GM19463 (cell line): ENCODE data around the gene CHCHD6.

Experiments used
- ATAC-seq: cut with Tn5 transposase; IDR thresholded peaks from one replicate; pipeline ENCODE4 v1.9.1; 2021; ENCODE audit warnings: mild to moderate bottlenecking, moderate library complexity; ENCODE audit not compliant: unreplicated experiment

Gene CHCHD6

GRCh38 chr3:126854666-126855065 lies 150.6 kb downstream of the CHCHD6 start:
- ATAC-seq: no peak

GRCh38 chr3:126855374-126855773 lies 151.3 kb downstream of the CHCHD6 start:
- no peak for ATAC-seq

GRCh38 chr3:126857928-126858327 lies 153.9 kb downstream of the CHCHD6 start:
- ATAC-seq: no peak

GRCh38 chr3:126858401-126858800 lies 154.4 kb downstream of the CHCHD6 start:
- no peak for ATAC-seq

GRCh38 chr3:126858887-126859286 lies 154.8 kb downstream of the CHCHD6 start:
- ATAC-seq: no peak

GRCh38 chr3:126859415-126860246 lies 155.6 kb downstream of the CHCHD6 start:
- no peak for ATAC-seq

- no peak for ATAC-seq
Measured at GRCh38 chr3:126865736-126866135, 161.7 kb downstream of the CHCHD6 start.

- ATAC-seq: no peak
Measured at GRCh38 chr3:126866175-126866759, 162.2 kb downstream of the CHCHD6 start.

GRCh38 chr3:126867190-126867862 lies 163.3 kb downstream of the CHCHD6 start:
- no peak for ATAC-seq

- ATAC-seq: no peak
Measured at GRCh38 chr3:126867863-126868200, 163.8 kb downstream of the CHCHD6 start.

GRCh38 chr3:126870608-126871210 lies 166.7 kb downstream of the CHCHD6 start:
- no peak for ATAC-seq

- no peak for ATAC-seq
Measured at GRCh38 chr3:126872701-126873342, 168.8 kb downstream of the CHCHD6 start.

GRCh38 chr3:126873416-126873815 lies 169.4 kb downstream of the CHCHD6 start:
- no peak for ATAC-seq

GRCh38 chr3:126878664-126879063 lies 174.6 kb downstream of the CHCHD6 start:
- ATAC-seq: no peak

GRCh38 chr3:126880901-126881300 lies 176.9 kb downstream of the CHCHD6 start:
- ATAC-seq: no peak

- no peak for ATAC-seq
Measured at GRCh38 chr3:126881861-126882260, 177.8 kb downstream of the CHCHD6 start.

- ATAC-seq: no peak
Measured at GRCh38 chr3:126883241-126883640, 179.2 kb downstream of the CHCHD6 start.

GRCh38 chr3:126885425-126885824 lies 181.4 kb downstream of the CHCHD6 start:
- ATAC-seq: no peak

- ATAC-seq: no peak
Measured at GRCh38 chr3:126886217-126886616, 182.2 kb downstream of the CHCHD6 start.

GRCh38 chr3:126887686-126888085 lies 183.6 kb downstream of the CHCHD6 start:
- ATAC-seq: no peak

- ATAC-seq: no peak
Measured at GRCh38 chr3:126888186-126888760, 184.2 kb downstream of the CHCHD6 start.
